H54 (cell line): Measurements from ENCODE around the gene NTSR1.

Source experiments
- DNase-seq: peaks from one replicate; pipeline ENCODE4 v3.0.0; 2011; ENCODE audit warnings: low spot score, mixed read lengths; ENCODE audit not compliant: insufficient read length
- FAIRE-seq: peaks from 3 replicates; lab custom pipeline; 2011; peaks lifted over from hg19 to GRCh38; lab: Jason Lieb, UNC
- POLR2A ChIP-seq: IDR thresholded peaks from 2 replicates; pipeline ENCODE4 v1.6.1; 2011; ENCODE audit warnings: low read depth, mild to moderate bottlenecking, low read length

NTSR1 gene

GRCh38 chr20:62724692-62725595, 16.3 kb downstream of the NTSR1 start:
- DNase-seq (no peak), FAIRE-seq (no peak)
- no peak for TF ChIP-seq POLR2A

DNA sequence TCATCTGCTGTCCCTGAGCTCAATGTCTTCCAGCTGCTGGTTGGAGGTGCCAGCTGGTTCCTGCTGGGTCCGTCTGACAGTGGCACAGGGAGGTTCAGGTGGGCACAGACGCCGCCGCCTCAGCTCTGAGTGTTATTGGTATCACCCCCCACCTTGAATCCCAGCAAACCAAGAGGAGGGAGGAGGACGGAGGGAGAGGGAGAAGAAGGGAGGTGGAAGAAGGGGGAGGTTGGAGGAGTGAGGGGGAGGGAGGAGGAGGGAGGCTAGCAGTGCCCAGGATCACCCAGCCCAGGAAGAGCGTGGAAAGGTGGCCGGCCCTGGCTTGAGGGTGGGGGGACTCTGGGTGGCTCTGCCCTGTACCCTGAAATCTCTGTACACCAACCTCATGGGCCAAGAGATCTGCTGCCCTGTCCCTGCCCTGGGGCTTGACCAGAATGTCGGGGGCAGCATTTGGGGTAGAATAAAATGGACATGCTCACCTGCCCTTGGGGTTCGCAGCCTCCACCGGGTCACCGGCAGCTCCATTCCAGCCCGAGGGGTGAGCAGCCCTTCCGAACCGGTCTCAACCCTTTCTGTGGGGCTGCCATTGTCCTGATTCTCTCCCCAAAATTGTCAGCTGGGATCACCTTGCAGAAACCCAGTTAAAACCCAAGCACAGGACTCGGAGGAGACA, 17.1 kb downstream of the NTSR1 start:
- DNase-seq (no peak), FAIRE-seq (no peak)
- TF ChIP-seq POLR2A = no peak

GRCh38 chr20:62726276-62726675, 17.6 kb downstream of the NTSR1 start:
- FAIRE-seq = no peak

DNA sequence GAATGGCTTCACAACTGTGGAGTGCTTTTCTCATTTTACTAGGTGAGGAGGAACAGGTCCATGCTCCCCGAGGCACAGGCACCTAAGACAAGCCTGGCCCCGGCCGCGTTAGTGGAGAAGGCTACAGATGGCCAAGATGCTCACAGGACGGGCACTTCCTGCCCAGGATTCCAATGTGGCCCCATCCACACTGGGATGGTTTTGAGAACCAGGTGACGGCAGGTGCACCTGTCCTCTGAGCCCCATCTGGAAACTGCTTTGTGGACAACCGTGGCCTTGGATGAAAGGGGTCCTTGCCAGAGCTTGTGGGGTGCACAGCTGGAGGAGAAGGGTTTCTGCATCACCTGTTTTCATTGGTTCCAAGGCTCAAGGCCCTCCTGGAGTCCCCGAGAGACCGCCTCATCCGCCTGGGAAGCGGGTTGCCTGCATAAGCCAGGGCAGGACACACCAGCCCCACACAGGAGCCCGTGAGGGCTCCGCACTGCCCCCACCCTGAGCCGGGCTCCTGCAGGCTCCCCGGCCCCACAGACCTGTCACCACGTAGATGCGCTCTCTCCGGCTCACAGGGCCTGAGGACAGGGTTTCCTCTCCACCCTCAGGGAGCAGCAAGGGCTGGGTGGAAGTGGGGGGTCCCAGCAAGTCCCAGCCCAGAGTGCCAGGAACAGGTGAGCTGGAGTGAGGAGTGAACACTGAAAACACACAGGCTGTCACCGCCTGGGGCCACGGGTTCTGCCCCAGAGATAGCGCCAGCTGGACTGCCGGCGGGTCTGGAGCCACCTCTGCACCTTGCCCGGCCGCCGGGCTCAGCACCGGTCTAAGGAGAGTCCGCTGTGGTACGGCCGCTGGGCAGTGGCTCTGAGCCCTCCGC, 18.3 kb downstream of the NTSR1 start:
- no peak for TF ChIP-seq POLR2A
- FAIRE-seq (no peak), DNase-seq (no peak)

More at GRCh38 chr20:62726276-62726675, 17.6 kb downstream of the NTSR1 start:
- no peak for TF ChIP-seq POLR2A
- no peak for DNase-seq

GRCh38 chr20:62727584-62728027, 19.0 kb downstream of the NTSR1 start:
- no peak for TF ChIP-seq POLR2A
- no peak for FAIRE-seq
- no peak for DNase-seq

GRCh38 chr20:62728028-62728780, 19.6 kb downstream of the NTSR1 start:
- DNase-seq = no peak
- FAIRE-seq = no peak
- TF ChIP-seq POLR2A = no peak

DNA sequence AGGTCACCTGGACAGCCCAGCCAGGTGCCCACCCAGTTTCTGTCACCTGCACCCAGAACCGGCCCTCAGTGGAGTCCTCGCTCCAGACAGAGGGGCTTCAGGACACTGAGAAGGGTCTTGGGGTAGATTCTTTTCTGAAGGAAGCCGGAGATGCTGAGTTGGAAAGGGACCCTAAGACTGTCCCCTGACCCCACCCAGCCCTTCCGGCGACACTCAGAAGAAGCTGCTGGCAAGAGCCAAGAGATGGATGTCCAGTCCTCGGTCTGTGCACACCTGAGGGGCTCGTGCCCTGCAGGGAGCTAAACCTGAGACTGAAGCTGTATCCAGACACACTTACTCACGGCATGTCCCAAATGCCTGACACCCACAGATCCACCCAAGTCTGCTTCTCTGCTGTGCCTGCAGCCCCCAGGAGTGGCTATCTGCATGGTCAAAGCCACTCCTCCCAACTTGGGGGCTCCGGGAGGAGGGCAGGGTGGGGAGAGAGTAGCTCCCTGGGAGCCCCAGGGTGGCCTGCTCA, 20.2 kb downstream of the NTSR1 start:
- FAIRE-seq = no peak
- no peak for DNase-seq
- no peak for TF ChIP-seq POLR2A

DNA sequence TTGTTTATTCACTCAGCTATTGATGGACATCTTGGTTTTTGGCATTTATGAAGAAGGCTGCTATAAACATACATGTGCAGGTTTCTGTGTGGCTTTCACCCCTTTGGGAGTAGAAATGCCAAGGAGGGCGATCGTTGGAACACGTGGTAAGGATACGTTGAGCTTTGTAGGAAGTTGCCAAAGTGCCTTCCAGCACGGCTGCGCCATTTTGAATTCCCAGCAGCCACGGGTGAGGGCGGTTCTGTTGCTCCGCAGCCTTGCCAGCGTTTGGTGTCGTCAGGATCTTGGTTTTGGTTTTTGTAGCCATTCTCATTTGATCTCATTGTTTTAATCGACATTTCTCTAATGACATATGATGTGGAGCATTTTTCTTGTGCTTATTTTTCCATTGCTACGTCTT, 21.8 kb downstream of the NTSR1 start:
- FAIRE-seq (no peak), DNase-seq (no peak)
- TF ChIP-seq POLR2A = no peak

- no peak for TF ChIP-seq POLR2A
- DNase-seq = no peak
Measured at GRCh38 chr20:62732031-62732760, 23.6 kb downstream of the NTSR1 start.

DNA sequence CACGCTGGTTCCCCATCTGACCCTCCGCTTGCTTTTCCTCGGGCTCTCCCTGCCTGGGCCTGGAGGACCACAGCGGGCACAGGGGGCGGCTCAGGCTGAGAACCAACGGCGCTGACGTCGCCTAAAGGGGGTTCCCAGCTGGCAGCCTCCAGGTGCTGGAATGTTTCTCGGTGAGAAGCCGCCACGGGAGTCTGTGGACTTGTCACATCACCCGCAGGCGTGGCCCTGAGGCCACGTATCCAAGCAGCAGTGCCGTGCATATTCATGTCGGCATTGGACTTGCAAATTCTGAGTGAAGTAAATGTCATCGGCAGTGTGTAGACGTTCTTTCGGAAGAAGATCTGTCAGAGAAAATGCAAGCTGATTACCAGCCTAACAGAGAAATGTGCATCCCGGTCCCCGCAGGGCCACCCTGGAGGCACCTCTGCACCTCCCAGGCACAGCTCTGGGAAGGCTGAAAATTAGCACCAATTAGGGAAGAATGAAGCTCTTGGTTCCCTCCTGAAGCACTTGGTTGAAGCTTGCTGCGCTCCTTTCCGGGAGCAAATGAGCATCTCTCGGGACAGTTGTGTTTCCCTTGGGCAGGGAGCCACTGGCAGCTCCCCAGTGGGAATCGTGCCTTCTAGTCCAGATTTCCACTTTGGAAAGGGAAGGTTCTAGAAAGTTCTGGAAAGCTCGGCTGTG, 24.3 kb downstream of the NTSR1 start:
- FAIRE-seq (no peak), DNase-seq (no peak)
- TF ChIP-seq POLR2A = no peak

More at GRCh38 chr20:62732031-62732760, 23.6 kb downstream of the NTSR1 start:
- no peak for FAIRE-seq

- no peak for TF ChIP-seq POLR2A
- DNase-seq = no peak
- FAIRE-seq = no peak
Measured at GRCh38 chr20:62733526-62733842, 24.8 kb downstream of the NTSR1 start.

GRCh38 chr20:62733891-62734290, 25.3 kb downstream of the NTSR1 start:
- DNase-seq = no peak
- TF ChIP-seq POLR2A = no peak

GRCh38 chr20:62734326-62734725, 25.7 kb downstream of the NTSR1 start:
- no peak for DNase-seq
- no peak for FAIRE-seq
- no peak for TF ChIP-seq POLR2A

More at GRCh38 chr20:62733891-62734290, 25.3 kb downstream of the NTSR1 start:
- no peak for FAIRE-seq
